Measurements from ENCODE around the gene MRAP2.

The MRAP2 gene

GRCh38 chr6:84013354-84013753 lies 20.2 kb upstream of the MRAP2 start:
- no peak overlapping the region for H3K27ac ChIP-seq (ENCODE audit: low read depth, low read length, severe bottlenecking)
- no peaks in the 10 kb centered on the region for H3K9me3 ChIP-seq (ENCODE audit: control insufficient read depth, low read length)
- WGBS, 2 experiments (ENCODE audit: insufficient coverage in 2 of 2) = 100% methylated on average over 1 of the region's 2 CpGs; no CpG with 5 or more reads in 1 of the 2 experiments
- no peaks in the 10 kb centered on the region for H3K36me3 ChIP-seq (ENCODE audit: control insufficient read depth, insufficient read depth, low read length)
- no peak overlapping the region for H3K4me3 ChIP-seq (ENCODE audit: extremely low read depth, insufficient read depth, low read length, poor library complexity, severe bottlenecking)
- no peaks in the 10 kb centered on the region for H3K4me1 ChIP-seq (ENCODE audit: control insufficient read depth, insufficient read depth, low read length, poor library complexity, severe bottlenecking)

GRCh38 chr6:84013931-84014330 lies 19.6 kb upstream of the MRAP2 start:
- Histone ChIP-seq H3K27ac (ENCODE audit: low read depth, low read length, severe bottlenecking) (no peak overlapping the region), H3K9me3 (ENCODE audit: control insufficient read depth, low read length) (no peaks in the 10 kb centered on the region), H3K36me3 (ENCODE audit: control insufficient read depth, insufficient read depth, low read length) (no peaks in the 10 kb centered on the region), H3K4me1 (ENCODE audit: control insufficient read depth, insufficient read depth, low read length, poor library complexity, severe bottlenecking) (no peaks in the 10 kb centered on the region), H3K4me3 (ENCODE audit: extremely low read depth, insufficient read depth, low read length, poor library complexity, severe bottlenecking) (no peak overlapping the region)
- 80% methylated on average over 1 of the region's 3 CpGs; no CpG with 5 or more reads in 1 of the 2 experiments for WGBS, 2 experiments (ENCODE audit: insufficient coverage in 2 of 2)

GRCh38 chr6:84016029-84016428 lies 17.5 kb upstream of the MRAP2 start:
- no peaks in the 10 kb centered on the region for H3K9me3 ChIP-seq (ENCODE audit: control insufficient read depth, low read length)
- H3K4me3 ChIP-seq (ENCODE audit: extremely low read depth, insufficient read depth, low read length, poor library complexity, severe bottlenecking) = no peak overlapping the region
- no peaks in the 10 kb centered on the region for H3K36me3 ChIP-seq (ENCODE audit: control insufficient read depth, insufficient read depth, low read length)
- H3K27ac ChIP-seq (ENCODE audit: low read depth, low read length, severe bottlenecking) = no peak overlapping the region
- H3K4me1 ChIP-seq (ENCODE audit: control insufficient read depth, insufficient read depth, low read length, poor library complexity, severe bottlenecking) = no peaks in the 10 kb centered on the region
- 100% methylated on average over 1 of the region's 1 CpG; no CpG with 5 or more reads in 1 of the 2 experiments for WGBS, 2 experiments (ENCODE audit: insufficient coverage in 2 of 2)

- H3K4me3 ChIP-seq (ENCODE audit: extremely low read depth, insufficient read depth, low read length, poor library complexity, severe bottlenecking) = no peak overlapping the region
- H3K36me3 ChIP-seq (ENCODE audit: control insufficient read depth, insufficient read depth, low read length) = no peaks in the 10 kb centered on the region
- 100% methylated on average over 1 of the region's 1 CpG; no CpG with 5 or more reads in 1 of the 2 experiments for WGBS, 2 experiments (ENCODE audit: insufficient coverage in 2 of 2)
- no peaks in the 10 kb centered on the region for H3K9me3 ChIP-seq (ENCODE audit: control insufficient read depth, low read length)
- no peaks in the 10 kb centered on the region for H3K4me1 ChIP-seq (ENCODE audit: control insufficient read depth, insufficient read depth, low read length, poor library complexity, severe bottlenecking)
- no peak overlapping the region for H3K27ac ChIP-seq (ENCODE audit: low read depth, low read length, severe bottlenecking)
Measured at GRCh38 chr6:84017709-84018452, 15.7 kb upstream of the MRAP2 start.

GRCh38 chr6:84018453-84019061 lies 15.0 kb upstream of the MRAP2 start:
- 60% methylated on average over 1 of the region's 1 CpG; no CpG with 5 or more reads in 1 of the 2 experiments for WGBS, 2 experiments (ENCODE audit: insufficient coverage in 2 of 2)
- no peak overlapping the region for H3K4me3 ChIP-seq (ENCODE audit: extremely low read depth, insufficient read depth, low read length, poor library complexity, severe bottlenecking)
- H3K9me3 ChIP-seq (ENCODE audit: control insufficient read depth, low read length) = no peaks in the 10 kb centered on the region
- H3K36me3 ChIP-seq (ENCODE audit: control insufficient read depth, insufficient read depth, low read length) = no peaks in the 10 kb centered on the region
- H3K4me1 ChIP-seq (ENCODE audit: control insufficient read depth, insufficient read depth, low read length, poor library complexity, severe bottlenecking) = no peaks in the 10 kb centered on the region
- no peak overlapping the region for H3K27ac ChIP-seq (ENCODE audit: low read depth, low read length, severe bottlenecking)

- no peak overlapping the region for H3K4me3 ChIP-seq (ENCODE audit: extremely low read depth, insufficient read depth, low read length, poor library complexity, severe bottlenecking)
- no peaks in the 10 kb centered on the region for H3K9me3 ChIP-seq (ENCODE audit: control insufficient read depth, low read length)
- H3K36me3 ChIP-seq (ENCODE audit: control insufficient read depth, insufficient read depth, low read length) = no peaks in the 10 kb centered on the region
- no peaks in the 10 kb centered on the region for H3K4me1 ChIP-seq (ENCODE audit: control insufficient read depth, insufficient read depth, low read length, poor library complexity, severe bottlenecking)
- 77 to 95% methylated on average over 3 of the region's 28 CpGs for WGBS, 2 experiments (ENCODE audit: insufficient coverage in 2 of 2)
- H3K27ac ChIP-seq (ENCODE audit: low read depth, low read length, severe bottlenecking) = no peak overlapping the region
Measured at GRCh38 chr6:84019141-84019841, 14.3 kb upstream of the MRAP2 start.

DNA sequence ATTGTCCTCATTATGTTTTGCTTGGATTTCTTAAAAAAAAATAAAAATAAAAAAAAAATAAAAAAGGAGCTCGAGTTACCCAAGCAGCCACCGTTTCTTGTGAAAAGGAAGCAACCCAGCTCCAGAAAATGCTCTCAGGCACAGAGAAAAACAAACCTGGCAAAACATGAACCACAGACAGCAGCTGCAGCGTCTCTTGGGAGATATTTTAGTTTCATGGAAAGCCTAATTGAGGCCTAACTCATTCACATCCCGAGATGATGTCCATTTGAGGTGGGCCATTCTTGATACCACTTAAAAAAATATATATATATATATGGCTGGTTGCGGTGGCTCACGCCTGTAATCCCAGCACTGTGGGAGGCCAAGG lies 13.7 kb upstream of the MRAP2 start:
- Histone ChIP-seq H3K9me3 (ENCODE audit: control insufficient read depth, low read length) (no peaks in the 10 kb centered on the region), H3K4me3 (ENCODE audit: extremely low read depth, insufficient read depth, low read length, poor library complexity, severe bottlenecking) (no peak overlapping the region), H3K27ac (ENCODE audit: low read depth, low read length, severe bottlenecking) (no peak overlapping the region), H3K4me1 (ENCODE audit: control insufficient read depth, insufficient read depth, low read length, poor library complexity, severe bottlenecking) (no peaks in the 10 kb centered on the region), H3K36me3 (ENCODE audit: control insufficient read depth, insufficient read depth, low read length) (no peaks in the 10 kb centered on the region)
- WGBS, 2 experiments (ENCODE audit: insufficient coverage in 2 of 2) = 90 to 100% methylated on average over 1 to 2 of the region's 6 CpGs

- peaks cover 4% of the 10 kb centered on the region for H3K9me3 ChIP-seq (ENCODE audit: control insufficient read depth, low read length)
- H3K4me3 ChIP-seq (ENCODE audit: extremely low read depth, insufficient read depth, low read length, poor library complexity, severe bottlenecking) = no peak overlapping the region
- no peak overlapping the region for H3K27ac ChIP-seq (ENCODE audit: low read depth, low read length, severe bottlenecking)
- H3K36me3 ChIP-seq (ENCODE audit: control insufficient read depth, insufficient read depth, low read length) = no peaks in the 10 kb centered on the region
- no CpG with 5 or more reads among the region's 2 CpGs for WGBS, 2 experiments (ENCODE audit: insufficient coverage in 2 of 2)
- no peaks in the 10 kb centered on the region for H3K4me1 ChIP-seq (ENCODE audit: control insufficient read depth, insufficient read depth, low read length, poor library complexity, severe bottlenecking)
Measured at GRCh38 chr6:84021625-84022024, 11.9 kb upstream of the MRAP2 start.

DNA sequence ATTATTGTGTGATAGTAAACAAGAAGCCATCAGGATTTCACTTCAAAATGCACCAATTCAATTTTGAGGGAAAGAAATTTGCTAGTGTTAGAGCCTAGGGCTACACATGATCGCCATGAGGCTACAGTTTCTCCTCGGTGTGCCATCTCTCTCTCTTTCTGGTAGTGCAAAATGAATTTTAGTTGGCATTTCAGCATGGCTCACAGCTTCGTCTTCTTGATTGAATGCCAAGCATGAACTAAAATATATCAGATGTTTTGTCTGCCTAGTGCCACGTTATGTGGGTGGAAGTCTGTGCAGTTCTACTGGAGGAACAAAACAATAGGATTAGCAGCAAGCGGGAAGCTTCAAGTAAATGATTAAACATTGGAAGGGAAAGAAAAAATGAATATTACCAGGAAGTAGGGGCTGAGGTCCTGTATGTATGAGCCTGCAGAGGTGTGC lies 6.8 kb upstream of the MRAP2 start:
- peaks cover 4% of the 10 kb centered on the region for H3K9me3 ChIP-seq (ENCODE audit: control insufficient read depth, low read length)
- no peak overlapping the region for H3K27ac ChIP-seq (ENCODE audit: low read depth, low read length, severe bottlenecking)
- no peaks in the 10 kb centered on the region for H3K4me1 ChIP-seq (ENCODE audit: control insufficient read depth, insufficient read depth, low read length, poor library complexity, severe bottlenecking)
- no peak overlapping the region for H3K4me3 ChIP-seq (ENCODE audit: extremely low read depth, insufficient read depth, low read length, poor library complexity, severe bottlenecking)
- no peaks in the 10 kb centered on the region for H3K36me3 ChIP-seq (ENCODE audit: control insufficient read depth, insufficient read depth, low read length)
- 95 to 98% methylated on average over 5 of the region's 5 CpGs for WGBS, 2 experiments (ENCODE audit: insufficient coverage in 2 of 2)

DNA sequence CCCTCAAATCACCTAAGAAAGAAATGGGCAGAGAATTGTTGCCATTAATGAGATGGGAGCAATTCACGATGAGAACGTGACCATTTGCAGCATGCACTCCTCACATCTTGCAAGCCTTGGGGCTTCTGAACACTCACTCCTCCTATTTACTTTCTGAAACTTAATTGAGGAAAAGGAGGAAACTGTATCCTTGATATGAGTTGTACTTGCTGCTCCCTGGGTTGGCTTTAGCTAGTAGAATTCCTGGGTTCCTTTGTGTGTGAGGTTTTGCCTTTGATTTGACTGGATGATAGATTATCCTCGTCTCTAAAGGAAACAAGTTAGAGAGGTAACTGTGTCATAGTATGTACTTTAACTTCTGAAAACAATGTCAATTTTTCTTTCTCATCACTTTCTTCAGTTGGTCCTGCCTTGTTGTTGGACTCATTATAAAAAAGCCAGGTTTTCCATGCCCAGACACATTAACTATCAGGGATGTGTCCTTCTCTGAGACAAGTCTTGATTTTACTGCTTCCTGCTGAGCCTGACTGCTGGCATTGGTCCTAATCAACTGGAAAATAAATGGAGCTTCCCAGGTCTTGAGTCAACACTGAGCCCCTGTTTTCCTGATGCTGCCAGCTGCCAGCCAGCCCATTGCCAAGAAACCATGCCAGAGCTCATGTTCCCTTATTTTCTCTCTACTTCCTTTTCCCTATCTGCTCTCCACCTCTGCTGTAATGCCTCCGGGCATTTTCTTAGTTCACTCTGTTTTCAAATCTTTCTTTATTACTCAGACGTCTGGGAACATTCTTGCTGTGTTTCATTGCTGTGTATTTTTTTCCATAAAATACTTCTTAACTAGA lies 6.0 kb upstream of the MRAP2 start:
- no peaks in the 10 kb centered on the region for H3K4me1 ChIP-seq (ENCODE audit: control insufficient read depth, insufficient read depth, low read length, poor library complexity, severe bottlenecking)
- no peak overlapping the region for H3K4me3 ChIP-seq (ENCODE audit: extremely low read depth, insufficient read depth, low read length, poor library complexity, severe bottlenecking)
- WGBS, 2 experiments (ENCODE audit: insufficient coverage in 2 of 2) = no CpG with 5 or more reads among the region's 5 CpGs
- H3K9me3 ChIP-seq (ENCODE audit: control insufficient read depth, low read length) = peaks cover 4% of the 10 kb centered on the region
- no peaks in the 10 kb centered on the region for H3K36me3 ChIP-seq (ENCODE audit: control insufficient read depth, insufficient read depth, low read length)
- H3K27ac ChIP-seq (ENCODE audit: low read depth, low read length, severe bottlenecking) = no peak overlapping the region
